Measurements from ENCODE around the gene WDR90. TPM values are rescaled to one million over a fixed set of nuclear protein-coding genes. Genes with fewer than 3 reads are reported as not detected.

Gene WDR90
- total and polyA plus RNA-seq, 2 of the 13 experiments (the other 11 are each of a cell fraction or from before 2014, with no cell fraction given), result 14.9 to 28.9 TPM

DNA sequence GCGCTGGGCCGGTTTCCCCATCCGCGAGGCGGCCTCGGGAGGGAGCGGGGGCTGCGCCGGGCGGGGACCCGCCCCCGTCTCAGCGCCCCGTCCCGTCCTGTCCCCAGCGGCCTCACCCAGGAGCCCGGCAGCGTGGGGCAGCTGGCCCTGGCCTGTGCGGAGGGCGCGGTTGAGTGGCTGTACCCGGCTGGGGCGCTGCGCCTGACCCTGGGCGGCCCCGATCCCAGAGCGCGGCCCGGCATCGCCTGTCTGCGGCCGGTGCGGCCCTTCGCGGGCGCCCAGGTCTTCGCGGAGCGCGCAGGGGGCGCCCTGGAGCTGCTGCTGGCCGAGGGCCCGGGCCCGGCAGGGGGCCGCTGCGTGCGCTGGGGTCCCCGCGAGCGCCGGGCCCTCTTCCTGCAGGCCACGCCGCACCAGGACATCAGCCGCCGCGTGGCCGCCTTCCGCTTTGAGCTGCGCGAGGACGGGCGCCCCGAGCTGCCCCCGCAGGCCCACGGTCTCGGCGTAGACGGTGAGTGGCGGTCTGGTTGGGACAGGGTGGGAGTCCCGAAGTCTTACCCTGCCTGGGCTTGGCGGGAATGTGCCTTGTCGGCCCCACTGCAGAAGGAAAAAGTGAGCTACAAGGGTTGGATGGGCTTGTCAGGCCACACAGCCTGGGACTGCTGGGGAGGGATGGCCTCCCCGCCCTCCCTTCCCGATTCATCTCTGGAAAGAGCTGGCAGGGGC, 66.5 kb downstream of the WDR90 start (continued):
- TF ChIP-seq, protein P1, sequence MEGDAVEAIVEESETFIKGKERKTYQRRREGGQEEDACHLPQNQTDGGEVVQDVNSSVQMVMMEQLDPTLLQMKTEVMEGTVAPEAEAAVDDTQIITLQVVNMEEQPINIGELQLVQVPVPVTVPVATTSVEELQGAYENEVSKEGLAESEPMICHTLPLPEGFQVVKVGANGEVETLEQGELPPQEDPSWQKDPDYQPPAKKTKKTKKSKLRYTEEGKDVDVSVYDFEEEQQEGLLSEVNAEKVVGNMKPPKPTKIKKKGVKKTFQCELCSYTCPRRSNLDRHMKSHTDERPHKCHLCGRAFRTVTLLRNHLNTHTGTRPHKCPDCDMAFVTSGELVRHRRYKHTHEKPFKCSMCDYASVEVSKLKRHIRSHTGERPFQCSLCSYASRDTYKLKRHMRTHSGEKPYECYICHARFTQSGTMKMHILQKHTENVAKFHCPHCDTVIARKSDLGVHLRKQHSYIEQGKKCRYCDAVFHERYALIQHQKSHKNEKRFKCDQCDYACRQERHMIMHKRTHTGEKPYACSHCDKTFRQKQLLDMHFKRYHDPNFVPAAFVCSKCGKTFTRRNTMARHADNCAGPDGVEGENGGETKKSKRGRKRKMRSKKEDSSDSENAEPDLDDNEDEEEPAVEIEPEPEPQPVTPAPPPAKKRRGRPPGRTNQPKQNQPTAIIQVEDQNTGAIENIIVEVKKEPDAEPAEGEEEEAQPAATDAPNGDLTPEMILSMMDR (CRISPR knock-in tag; IDR thresholded peaks at IDR 0.05), result peak; percentile 33; the same call in 1 of the 2 replicates
- TF ChIP-seq MTA3 (CRISPR knock-in tag; IDR thresholded peaks at IDR 0.05) (0 out of 2 replicates have a peak, but pooled peaks have one; percentile 17), MZF1 (CRISPR knock-in tag; IDR thresholded peaks at IDR 0.05; ENCODE audit: borderline replicate concordance) (no peak), MAZ (IDR thresholded peaks at IDR 0.05; ENCODE audit: borderline replicate concordance, low read depth, low read length) (no peak), MAZ (CRISPR knock-in tag; IDR thresholded peaks at IDR 0.05; ENCODE audit: low read depth) (peak; percentile 5; the same call in 1 of the 2 replicates), TAF15 (IDR thresholded peaks at IDR 0.05; ENCODE audit: low read depth, low read length, poor library complexity, severe bottlenecking) (peak; percentile 13), NAIF1 (CRISPR knock-in tag; IDR thresholded peaks at IDR 0.05; ENCODE audit: borderline replicate concordance) (no peak), ZSCAN31 (CRISPR knock-in tag; IDR thresholded peaks at IDR 0.05; ENCODE audit: low read depth) (0 out of 2 replicates have a peak, but pooled peaks have one; percentile 24)
- TF ChIP-seq, protein P2, sequence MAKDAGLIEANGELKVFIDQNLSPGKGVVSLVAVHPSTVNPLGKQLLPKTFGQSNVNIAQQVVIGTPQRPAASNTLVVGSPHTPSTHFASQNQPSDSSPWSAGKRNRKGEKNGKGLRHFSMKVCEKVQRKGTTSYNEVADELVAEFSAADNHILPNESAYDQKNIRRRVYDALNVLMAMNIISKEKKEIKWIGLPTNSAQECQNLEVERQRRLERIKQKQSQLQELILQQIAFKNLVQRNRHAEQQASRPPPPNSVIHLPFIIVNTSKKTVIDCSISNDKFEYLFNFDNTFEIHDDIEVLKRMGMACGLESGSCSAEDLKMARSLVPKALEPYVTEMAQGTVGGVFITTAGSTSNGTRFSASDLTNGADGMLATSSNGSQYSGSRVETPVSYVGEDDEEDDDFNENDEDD (CRISPR knock-in tag; IDR thresholded peaks at IDR 0.05; ENCODE audit: borderline replicate concordance), result 0 out of 2 replicates have a peak, but pooled peaks have one; percentile 9
